GM18858 (cell line): ENCODE results near the gene ATP4B.

Source experiments
- ATAC-seq: cut with Tn5 transposase; IDR thresholded peaks from one replicate; pipeline ENCODE4 v1.9.1; 2021; ENCODE audit not compliant: unreplicated experiment

The ATP4B gene

DNA sequence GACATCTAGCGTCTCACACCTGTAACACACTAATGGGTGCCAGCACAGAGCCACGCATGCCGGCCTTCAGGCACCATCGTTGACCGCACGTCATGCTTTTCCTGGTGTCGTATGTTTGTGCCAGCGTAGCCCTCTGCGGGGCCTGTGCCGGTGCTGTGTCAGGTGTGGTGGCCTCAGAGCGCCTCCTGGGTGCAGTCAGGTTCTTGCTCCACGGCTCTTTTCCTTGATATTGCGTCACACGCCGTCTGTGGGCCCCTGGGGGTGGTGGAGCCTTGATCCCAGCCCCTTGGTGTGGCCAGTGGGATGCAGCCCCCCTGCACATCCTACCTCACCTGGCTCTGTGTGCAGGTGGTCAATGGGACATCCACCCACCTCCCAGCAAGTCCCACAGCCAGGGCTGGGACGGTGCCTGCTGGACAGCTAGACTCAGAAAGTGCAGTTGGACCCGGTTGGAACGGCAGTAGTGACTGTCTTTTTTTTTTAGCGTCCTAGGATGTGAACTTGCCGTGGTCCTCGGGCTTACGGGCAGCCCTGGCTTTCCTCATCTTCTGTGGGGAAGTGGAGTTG lies 48.9 kb downstream of the ATP4B start:
- ATAC-seq, result no peak

DNA sequence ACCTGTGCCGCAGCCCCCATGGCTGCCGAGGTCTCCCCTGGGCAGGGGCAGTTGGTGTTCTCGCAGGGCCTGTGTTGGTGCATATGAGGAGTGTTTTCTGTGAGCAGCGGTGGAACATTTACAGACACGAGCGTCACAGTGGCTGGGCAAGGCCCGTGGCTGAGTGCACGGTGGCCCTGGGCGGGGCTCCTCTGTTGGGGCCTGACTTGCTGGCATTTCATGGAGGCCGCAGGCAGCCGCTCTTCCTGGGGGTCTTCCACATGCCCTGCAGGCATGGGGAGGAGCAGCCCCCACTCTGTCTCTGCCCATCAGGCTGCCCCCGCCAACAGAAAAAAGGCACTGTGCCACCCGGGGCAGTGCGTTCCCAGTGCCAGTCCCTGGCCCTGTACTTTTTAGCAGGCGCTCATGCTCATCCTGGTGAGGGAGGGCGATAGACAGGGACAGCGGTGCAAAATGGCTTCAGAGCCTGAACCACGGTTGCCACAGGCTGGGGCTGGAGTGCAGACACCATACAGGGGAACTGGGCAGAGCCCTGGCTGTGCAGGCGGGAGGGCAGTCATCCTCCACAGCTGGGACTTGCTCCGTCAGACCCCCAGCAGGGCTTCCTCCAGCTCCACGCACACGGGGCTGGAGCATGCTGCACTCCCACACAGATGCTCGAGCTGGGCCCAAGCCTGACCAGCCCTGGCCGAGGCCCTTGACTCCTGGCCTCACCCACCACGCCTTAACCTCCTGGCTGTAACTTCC lies 49.9 kb downstream of the ATP4B start:
- ATAC-seq, result no peak

DNA sequence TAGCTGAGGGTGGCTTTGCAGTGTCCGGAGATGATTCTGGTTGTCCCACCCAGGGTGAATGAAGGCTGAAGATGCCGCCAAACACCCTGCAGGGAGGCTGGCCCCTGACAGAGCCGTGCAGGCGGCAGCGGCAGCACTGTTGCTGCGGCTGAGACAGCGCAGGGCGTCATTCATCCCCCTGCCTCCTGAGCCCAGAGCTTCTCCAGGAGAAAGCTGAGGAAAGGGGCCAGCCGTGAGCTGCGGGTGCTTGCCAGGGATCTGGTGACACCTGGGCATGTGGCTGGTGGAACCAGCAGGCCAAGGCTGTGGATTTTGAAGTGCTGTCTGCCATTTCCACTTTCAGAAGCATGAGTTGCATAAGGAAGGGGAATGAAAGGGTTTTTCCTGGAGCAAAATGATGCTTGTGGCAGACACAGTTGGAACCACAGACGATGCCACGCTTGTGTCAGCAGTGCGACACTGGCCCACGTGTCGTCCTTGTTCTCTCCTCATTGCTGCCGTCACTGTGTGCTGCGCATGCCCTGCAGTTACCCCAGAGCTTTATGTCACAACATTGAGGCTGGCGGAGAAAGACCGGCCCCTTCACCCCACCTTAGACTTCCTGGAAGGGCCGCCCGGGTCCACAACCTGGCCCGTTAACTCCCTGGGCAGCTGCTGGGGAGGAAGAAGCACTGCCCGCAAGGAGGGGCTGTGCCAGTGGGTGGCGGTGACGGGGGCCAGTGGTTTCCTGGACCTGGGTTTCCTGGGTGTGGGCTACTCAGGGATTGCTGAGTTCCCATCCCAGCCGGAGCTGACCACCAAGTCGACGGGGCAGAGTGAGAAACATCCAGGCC lies 50.7 kb downstream of the ATP4B start:
- ATAC-seq, result no peak

DNA sequence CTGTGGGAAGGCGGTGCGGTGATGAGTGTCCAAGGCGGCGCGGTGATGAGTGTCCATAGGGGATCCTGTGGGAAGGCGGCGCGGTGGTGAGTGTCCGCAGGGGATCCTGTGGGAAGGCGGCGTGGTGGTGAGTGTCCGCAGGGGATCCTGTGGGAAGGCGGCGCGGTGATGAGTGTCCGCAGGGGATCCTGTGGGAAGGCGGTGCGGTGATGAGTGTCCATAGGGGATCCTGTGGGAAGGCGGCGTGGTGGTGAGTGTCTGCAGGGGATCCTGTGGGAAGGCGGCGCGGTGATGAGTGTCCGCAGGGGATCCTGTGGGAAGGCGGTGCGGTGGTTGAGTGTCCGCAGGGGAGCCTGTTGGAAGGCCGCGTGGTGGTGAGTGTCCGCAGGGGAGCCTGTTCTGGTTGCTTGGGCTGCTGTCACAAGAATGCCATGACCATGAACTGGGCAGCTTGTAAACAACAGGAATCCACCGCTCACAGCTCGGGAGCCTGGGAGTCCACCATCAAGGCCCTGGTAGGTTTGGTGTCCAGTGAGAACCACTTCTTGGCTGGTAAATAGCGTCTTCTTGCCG lies 52.0 kb downstream of the ATP4B start:
- ATAC-seq, result no peak

DNA sequence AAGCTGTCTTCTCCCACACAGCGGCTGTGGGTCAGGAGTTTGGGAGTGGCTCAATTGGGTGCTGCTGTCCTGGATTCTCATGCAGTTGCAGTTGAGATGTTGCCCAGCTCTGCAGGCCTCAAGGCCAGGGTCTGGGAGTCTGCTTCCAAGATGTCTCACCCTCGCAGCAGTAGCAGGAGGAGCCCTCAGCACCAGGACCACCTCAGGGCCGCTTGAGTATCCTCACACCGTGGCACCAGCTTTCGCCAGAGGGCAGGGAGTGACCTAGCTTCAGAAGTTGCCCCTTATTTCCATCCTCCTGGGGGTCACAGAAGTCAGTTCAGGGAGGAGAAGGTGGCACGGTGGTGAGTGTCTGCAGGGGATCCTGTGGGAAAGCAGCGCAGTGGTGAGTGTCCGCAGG lies 52.5 kb downstream of the ATP4B start:
- no peak for ATAC-seq

DNA sequence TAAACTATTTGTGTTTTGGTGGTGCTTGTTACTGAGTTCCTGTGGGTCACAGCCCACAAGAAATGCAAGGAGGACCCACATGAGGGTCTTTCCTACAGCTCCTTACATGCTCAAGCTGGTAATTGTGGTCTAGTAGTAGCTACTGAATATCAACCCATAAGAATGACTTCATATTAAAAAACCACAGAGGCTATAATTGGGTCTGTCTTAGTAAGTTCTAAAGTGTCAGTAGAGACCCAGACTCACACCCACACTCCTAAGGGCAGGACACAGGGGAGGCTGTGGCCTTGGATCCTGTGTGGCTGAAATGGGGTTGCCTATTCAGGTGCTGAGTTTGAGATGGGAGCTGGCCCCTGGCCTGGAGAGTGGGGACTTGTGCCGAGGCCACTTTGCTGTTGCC lies 53.8 kb downstream of the ATP4B start:
- no peak for ATAC-seq

DNA sequence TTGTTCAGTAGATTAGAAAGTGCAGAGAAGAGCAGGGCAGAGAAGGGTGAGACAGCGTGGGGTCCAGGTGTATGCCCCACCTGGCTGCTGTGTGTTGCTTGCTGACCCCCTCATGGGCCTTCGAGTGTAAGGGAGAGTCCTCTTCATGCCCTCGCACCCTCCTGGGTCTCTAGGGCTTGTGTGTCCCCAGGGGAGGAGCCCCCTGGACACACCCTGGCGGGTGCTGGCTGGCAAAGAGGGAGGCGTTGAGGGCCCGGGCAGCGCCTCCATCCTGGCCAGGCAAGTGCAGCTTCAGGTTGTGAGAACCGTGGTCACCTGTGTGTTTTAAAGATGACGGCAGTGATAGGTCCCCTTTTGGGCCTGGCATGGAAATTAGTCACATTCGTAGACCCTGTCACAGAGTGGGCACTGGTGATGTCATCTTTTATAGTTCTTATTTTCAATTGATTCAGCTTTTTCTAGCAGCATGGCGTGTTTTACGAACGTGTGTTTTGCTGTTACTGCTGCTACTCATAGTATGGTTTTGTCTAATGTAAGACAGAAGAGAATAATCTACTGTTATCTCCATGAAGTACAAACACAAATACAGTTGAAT lies 54.8 kb downstream of the ATP4B start:
- ATAC-seq, result no peak

DNA sequence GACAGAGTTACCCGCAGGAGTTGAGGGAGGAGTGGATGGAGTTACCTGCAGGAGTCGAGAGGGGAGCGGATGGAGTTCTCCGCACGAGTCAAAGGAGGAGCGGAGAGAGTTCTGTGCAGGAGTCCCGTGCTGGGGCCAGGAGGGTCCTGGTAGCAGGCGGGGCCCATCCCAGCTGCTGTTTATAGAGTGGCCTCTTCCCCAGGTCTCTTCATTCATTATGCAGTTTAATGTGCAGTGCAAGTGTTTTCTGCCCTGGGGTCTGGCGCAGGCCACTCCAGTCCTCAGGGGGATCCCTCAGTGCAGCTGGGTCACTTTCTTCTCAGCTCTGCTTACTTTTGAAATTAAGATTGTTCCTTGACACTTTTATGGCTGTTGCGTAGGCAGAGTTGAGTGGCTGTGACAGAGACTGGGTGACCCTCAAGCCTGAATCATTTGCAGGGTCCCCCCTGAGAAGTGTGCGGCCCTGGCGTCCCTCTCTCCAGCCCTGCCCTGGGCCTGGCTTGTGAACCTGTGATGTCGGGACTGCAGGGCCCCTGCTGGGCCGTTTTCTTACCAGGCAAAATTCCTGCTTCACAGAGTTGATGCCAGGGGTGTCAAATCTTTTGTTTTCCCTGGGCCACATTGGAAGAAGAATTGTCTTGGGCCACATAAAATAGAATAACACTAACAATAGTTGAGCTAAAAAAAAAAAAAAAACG lies 55.6 kb downstream of the ATP4B start:
- no peak for ATAC-seq

DNA sequence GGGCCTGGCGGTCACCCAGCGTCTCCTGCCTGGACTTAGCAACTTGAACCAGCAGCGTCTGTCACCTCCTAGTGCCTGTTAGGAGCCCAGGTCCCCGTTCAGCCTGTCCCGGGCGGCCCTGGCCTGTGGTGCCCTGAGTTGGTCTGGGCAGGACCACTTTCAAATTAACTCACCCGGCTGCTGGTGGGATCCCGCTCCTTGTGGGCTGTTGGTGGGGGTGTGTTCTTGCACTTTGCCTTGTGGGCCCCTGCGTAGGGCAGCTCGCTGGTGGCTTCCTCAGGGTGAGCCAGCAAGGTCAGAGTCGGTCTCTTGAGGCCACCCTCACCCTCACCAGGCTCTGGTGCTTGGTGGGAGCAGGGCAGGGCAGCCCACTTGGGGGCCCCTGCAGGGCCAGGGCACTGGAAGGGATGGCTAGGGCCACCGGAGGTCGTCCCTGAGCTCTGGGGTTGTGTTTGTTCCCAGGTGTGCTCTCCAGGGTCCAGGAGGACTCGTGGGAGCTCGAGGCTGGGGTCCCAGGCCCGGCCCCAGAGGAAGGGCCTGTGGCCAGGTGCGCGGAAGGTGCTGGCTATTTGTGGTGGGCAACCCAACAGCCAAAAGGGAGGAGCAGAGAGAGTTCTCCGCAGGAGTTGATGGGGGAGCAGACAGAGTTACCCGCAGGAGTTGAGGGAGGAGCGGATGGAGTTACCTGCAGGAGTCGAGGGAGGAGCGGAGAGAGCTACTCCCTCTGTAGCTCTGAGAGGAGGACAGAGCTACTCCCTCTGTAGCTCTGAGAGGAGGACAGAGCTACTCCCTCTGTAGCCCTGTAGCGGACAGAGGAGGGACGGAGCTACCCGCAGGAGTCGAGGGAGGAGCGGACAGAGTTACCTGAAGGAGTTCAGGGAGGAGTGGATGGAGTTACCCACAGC lies 56.6 kb downstream of the ATP4B start:
- ATAC-seq, result no peak

DNA sequence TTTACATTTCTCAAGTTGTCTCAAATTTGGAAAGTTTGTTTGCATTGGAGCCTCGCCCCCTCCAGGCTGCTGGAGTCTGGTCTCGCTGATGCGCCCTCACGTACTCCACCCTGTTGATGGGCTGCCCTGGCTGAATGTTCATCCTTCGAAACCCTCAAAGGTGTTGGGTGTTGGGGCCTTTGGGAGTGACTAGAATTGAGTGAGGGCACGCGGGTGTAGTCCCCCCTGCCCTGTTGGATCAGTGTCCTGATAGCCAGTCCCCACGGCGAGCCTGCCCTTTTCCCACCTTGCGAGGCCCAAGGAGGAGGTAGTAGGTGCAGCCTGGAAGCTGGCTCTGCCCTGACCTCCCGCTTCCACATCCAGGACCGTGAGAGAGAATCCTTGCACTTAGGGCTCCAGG lies 58.6 kb downstream of the ATP4B start:
- no peak for ATAC-seq
